AG04449 (cell line): ENCODE data around the gene TPCN1.

Experiments
- CTCF ChIA-PET: fragments of 350-600 bp; formaldehyde crosslinking; extraction: SDS; loops from one replicate; lab custom pipeline; 2021; ENCODE audit warnings: antibody characterized with exemption; lab: Yijun Ruan, JAX
- POLR2A ChIA-PET: fragments of 400-600, 350-600 bp; formaldehyde crosslinking; extraction: SDS; loops from one replicate; lab custom pipeline; 2020; ENCODE audit warnings: antibody characterized with exemption, inconsistent platforms; lab: Yijun Ruan, JAX
- DNase-seq: peaks from one replicate; pipeline ENCODE4 v3.0.0-alpha.2; 2010; ENCODE audit warnings: low read depth, low spot score
- H3K4me3 ChIP-seq: 2 replicates; pipeline ENCODE4 v1.5.1; 2011; ENCODE audit warnings: low read depth, mild to moderate bottlenecking, control low read depth, low read length
- CTCF ChIP-seq: IDR thresholded peaks from one replicate; pipeline ENCODE4 v1.5.1; 2011; ENCODE audit warnings: mild to moderate bottlenecking, moderate library complexity, low read length, control low read depth, inconsistent platforms; ENCODE audit not compliant: insufficient read depth; ENCODE audit errors: missing control alignments

Gene TPCN1

DNA sequence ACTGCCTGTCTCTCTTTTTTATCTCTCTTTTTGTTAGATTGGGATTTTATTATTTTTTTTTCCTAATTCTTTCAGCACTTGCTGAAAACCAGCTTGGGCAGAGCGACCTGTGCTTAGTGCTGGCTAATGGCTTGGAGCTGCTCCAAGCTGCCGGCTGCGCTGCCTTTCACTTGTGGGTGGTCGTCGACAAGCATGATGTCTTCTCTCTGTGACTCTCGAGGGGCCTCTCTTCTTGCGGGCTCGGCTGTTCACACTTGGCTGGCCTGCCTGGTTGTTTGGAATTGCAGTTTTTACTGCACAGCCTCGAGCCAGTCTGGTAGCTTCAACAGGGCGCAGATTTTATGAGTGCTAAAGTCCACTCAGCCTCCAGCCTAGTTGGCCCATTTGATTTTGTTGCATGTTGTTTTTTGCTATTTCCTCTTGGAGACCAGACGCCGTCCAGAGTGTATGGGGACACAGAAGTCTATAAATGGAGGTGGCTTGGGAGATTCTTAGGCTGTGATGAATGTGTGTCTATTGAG is 18.6 kb downstream of the TPCN1 start:
- ChIA-PET CTCF (interaction anchor here (0.6 to 2.0 kb wide), 3 partner anchors 11 to 70 kb away, joined by 3 to 7 read pairs (median 5); no protein-coding TSS in a partner anchor), POLR2A (no interaction called here)
- no peak overlapping the region for H3K4me3 ChIP-seq
- DNase-seq: no peak
- no peak for TF ChIP-seq CTCF

GRCh38 chr12:113240395-113240794 is 19.1 kb downstream of the TPCN1 start:
- ChIA-PET POLR2A (no interaction called here), CTCF (interaction anchor here (0.6 to 2.0 kb wide), 3 partner anchors 12 to 70 kb away, joined by 3 to 7 read pairs (median 5); no protein-coding TSS in a partner anchor)
- no peak for TF ChIP-seq CTCF

GRCh38 chr12:113241191-113242025 is 20.1 kb downstream of the TPCN1 start:
- ChIA-PET CTCF (interaction anchor here (2.0 kb wide), 1 partner anchor 13 kb away, joined by 7 read pairs; no protein-coding TSS in a partner anchor), POLR2A (no interaction called here)
- H3K4me3 ChIP-seq: peak overlapping the region; percentile 18
- DNase-seq: peak; percentile 97
- no peak for TF ChIP-seq CTCF

More at GRCh38 chr12:113240395-113240794, 19.1 kb downstream of the TPCN1 start:
- H3K4me3 ChIP-seq: no peak overlapping the region
- DNase-seq: no peak

DNA sequence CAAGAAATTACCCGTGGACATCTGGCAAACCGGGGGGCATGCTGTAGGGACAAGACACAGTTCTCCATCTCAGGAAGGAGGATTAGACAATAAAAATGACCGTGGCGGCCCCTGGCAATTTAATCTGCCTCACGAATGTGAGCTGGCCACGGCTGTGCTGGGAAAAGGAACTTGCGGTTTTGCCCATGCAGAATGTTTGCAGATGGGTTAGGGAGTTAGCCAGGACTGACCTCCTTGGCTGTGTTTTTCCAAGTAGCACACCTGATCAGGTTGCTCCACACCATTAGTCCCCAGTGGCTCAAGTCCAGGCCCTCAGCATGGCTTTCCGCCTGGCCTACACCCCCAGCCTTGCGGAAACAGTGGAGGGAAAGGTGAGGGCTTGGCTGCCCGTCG is 20.8 kb downstream of the TPCN1 start:
- no peak overlapping the region for H3K4me3 ChIP-seq
- POLR2A ChIA-PET: no interaction called here
- TF ChIP-seq CTCF: no peak
- no peak for DNase-seq
- CTCF ChIA-PET: interaction anchor here (1.3 kb wide), 1 partner anchor 13 kb away, joined by 3 read pairs; no protein-coding TSS in a partner anchor

GRCh38 chr12:113242560-113242959 is 21.3 kb downstream of the TPCN1 start:
- no peak for DNase-seq
- H3K4me3 ChIP-seq: no peak overlapping the region
- CTCF ChIA-PET: interaction anchor here (1.3 kb wide), 1 partner anchor 14 kb away, joined by 3 read pairs; no protein-coding TSS in a partner anchor
- POLR2A ChIA-PET: no interaction called here
- TF ChIP-seq CTCF: no peak

- TF ChIP-seq CTCF: no peak
- CTCF ChIA-PET: no interaction called here
- H3K4me3 ChIP-seq: no peak overlapping the region
- POLR2A ChIA-PET: no interaction called here
- no peak for DNase-seq
Measured at GRCh38 chr12:113244047-113244460, 22.8 kb downstream of the TPCN1 start.
